ENCODE results near the gene CCNL1.

DNA sequence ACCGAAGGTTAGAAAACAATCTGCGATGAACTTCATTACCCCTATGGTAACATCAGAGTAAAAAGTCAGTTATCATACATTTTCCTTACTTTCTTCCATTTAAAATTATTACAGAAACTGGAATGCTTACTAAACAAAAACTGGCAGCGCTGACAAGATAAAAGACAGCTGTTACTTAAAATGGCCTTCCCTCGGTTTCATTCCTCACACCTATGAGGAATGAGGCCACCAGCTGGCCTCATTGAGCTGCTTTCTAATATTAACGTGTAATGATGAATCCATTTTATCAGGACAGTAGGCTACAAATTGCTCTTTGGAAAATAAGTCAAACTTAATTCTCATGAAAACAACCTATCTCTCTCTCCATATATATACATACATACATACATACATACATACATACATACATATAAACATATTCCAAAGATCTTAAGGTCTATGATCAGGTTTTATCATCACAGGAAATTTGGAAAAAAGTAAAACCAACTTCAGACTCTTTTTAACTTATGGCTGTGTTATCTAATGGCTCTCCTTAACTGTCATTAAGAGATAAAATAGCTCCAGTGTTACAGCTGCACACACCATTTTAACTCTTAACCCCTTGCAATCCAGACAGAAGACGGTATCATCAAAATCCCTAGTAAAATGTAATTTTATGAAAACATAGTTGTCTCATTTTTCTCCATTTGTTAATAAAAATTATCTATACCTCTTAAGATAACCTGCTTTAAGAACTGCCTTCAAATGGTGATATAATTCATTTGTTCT, 5.2 kb downstream of the CCNL1 start:
- TF ChIP-seq, protein P1, sequence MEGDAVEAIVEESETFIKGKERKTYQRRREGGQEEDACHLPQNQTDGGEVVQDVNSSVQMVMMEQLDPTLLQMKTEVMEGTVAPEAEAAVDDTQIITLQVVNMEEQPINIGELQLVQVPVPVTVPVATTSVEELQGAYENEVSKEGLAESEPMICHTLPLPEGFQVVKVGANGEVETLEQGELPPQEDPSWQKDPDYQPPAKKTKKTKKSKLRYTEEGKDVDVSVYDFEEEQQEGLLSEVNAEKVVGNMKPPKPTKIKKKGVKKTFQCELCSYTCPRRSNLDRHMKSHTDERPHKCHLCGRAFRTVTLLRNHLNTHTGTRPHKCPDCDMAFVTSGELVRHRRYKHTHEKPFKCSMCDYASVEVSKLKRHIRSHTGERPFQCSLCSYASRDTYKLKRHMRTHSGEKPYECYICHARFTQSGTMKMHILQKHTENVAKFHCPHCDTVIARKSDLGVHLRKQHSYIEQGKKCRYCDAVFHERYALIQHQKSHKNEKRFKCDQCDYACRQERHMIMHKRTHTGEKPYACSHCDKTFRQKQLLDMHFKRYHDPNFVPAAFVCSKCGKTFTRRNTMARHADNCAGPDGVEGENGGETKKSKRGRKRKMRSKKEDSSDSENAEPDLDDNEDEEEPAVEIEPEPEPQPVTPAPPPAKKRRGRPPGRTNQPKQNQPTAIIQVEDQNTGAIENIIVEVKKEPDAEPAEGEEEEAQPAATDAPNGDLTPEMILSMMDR (IDR thresholded peaks at IDR 0.05), result no peak
- no peak for TF ChIP-seq POLR2A (IDR thresholded peaks at IDR 0.05)

Data from upper lobe of left lung (tissue), 4 donors.